ENCODE results near the gene HOMER2. TPM values are rescaled to one million over a fixed set of nuclear protein-coding genes. Genes with fewer than 3 reads are reported as not detected.

Gene HOMER2
- total and polyA plus RNA-seq, 2 donors (not counting 3 experiments of a cell fraction or from before 2014, with no cell fraction given) = 0.60 to 0.68 TPM

DNA sequence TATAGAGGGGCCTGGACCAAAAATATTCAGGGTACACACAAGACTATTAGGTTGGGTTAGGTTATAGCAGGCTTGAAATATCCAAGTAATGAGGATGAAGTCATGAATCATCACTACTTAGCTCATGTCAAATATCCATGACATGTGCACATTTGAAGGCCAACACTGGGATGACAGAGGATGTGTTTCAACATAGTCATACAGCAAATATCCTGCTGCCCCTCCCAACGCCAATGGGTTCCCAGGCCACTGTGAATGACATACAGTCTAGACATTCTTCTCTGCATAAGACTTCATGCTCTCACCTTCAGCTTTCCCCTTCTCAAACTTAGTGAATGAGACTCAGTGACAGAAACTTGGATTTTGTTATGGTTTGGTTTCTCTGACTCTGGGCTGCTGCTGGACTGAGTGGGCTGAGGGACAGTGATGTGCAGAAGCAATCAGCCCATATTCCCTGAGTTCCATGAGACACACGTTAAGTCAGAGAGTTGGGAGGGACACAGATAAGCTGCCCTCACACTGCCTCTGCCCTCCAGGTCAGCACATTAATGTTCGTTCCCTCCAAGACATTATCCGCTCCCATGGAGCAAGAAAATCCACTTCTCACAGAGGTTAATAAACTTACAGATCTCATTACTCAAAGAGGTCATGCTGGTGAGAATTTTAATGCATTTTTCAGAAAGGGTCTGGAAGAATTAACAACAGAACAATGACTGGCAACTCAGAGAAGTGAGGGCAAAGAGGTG is 15.4 kb downstream of the HOMER2 start:
- ChIA-PET CTCF (no interaction called here), POLR2A (no interaction called here)
- Histone ChIP-seq H3K27me3 (ENCODE audit: control insufficient read depth in 2 of 2, insufficient read depth in 2 of 2, low read length in 2 of 2) (no peaks in the 10 kb centered on the region), H3K4me3 (replicated peaks in 1 of 3; ENCODE audit: insufficient read depth in 1 of 3, low read depth in 1 of 3, low read length in 3 of 3) (no peak overlapping the region), H2AFZ (ENCODE audit: low read depth, low read length) (no peak overlapping the region), H3K4me1 (ENCODE audit: control insufficient read depth, extremely low read depth, insufficient read depth, low read length) (no peaks in the 10 kb centered on the region), H3K27ac (ENCODE audit: insufficient read depth, low read depth, low read length) (no peak overlapping the region), H3K9me1 (replicated peaks; ENCODE audit: control insufficient read depth, extremely low read depth, insufficient read depth, low read length) (no peaks in the 10 kb centered on the region), H3K79me2 (ENCODE audit: control insufficient read depth, insufficient read depth, low read length) (no peaks in the 10 kb centered on the region), H3K36me3 (ENCODE audit: control insufficient read depth in 2 of 2, extremely low read depth in 1 of 2, insufficient read depth in 2 of 2, low read length in 2 of 2) (no peaks in the 10 kb centered on the region), H3K9ac (replicated peaks; ENCODE audit: extremely low read depth, insufficient read depth, low read length) (no peak overlapping the region), H3K4me2 (ENCODE audit: insufficient read depth, low read length) (no peak overlapping the region), H3K9me3 (replicated peaks; ENCODE audit: control insufficient read depth, insufficient read depth, low read length) (no peaks in the 10 kb centered on the region), H4K20me1 (replicated peaks; ENCODE audit: control insufficient read depth, extremely low read depth, insufficient read depth, low read length) (no peaks in the 10 kb centered on the region)
- TF ChIP-seq POLR2AphosphoS5 (IDR thresholded peaks at IDR 0.05; ENCODE audit: insufficient read depth, low read depth, low read length) = no peak
- TF ChIP-seq, protein P1, sequence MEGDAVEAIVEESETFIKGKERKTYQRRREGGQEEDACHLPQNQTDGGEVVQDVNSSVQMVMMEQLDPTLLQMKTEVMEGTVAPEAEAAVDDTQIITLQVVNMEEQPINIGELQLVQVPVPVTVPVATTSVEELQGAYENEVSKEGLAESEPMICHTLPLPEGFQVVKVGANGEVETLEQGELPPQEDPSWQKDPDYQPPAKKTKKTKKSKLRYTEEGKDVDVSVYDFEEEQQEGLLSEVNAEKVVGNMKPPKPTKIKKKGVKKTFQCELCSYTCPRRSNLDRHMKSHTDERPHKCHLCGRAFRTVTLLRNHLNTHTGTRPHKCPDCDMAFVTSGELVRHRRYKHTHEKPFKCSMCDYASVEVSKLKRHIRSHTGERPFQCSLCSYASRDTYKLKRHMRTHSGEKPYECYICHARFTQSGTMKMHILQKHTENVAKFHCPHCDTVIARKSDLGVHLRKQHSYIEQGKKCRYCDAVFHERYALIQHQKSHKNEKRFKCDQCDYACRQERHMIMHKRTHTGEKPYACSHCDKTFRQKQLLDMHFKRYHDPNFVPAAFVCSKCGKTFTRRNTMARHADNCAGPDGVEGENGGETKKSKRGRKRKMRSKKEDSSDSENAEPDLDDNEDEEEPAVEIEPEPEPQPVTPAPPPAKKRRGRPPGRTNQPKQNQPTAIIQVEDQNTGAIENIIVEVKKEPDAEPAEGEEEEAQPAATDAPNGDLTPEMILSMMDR (IDR thresholded peaks at IDR 0.05; ENCODE audit: extremely low read depth in 1 of 2, insufficient read depth in 1 of 2, low read depth in 1 of 2, low read length in 2 of 2) = no peak
- TF ChIP-seq EZH2 (IDR thresholded peaks at IDR 0.05; ENCODE audit: borderline replicate concordance, low read depth, low read length, severe bottlenecking) = no peak
- TF ChIP-seq, protein P2, sequence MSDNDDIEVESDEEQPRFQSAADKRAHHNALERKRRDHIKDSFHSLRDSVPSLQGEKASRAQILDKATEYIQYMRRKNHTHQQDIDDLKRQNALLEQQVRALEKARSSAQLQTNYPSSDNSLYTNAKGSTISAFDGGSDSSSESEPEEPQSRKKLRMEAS (IDR thresholded peaks at IDR 0.05; ENCODE audit: insufficient read depth, insufficient read length) = no peak
- TF ChIP-seq JUN (IDR thresholded peaks at IDR 0.05; ENCODE audit: borderline replicate concordance, insufficient read depth, insufficient read length, low read depth) = no peak
- TF ChIP-seq POLR2A (IDR thresholded peaks at IDR 0.05; ENCODE audit: low read depth, low read length) = no peak
- TF ChIP-seq FOS (IDR thresholded peaks at IDR 0.05; ENCODE audit: borderline replicate concordance, insufficient read depth, low read length) = no peak
- no peak for TF ChIP-seq MYC (IDR thresholded peaks at IDR 0.05; ENCODE audit: low read depth, low read length)
- TF ChIP-seq GATA2 (IDR thresholded peaks at IDR 0.05; ENCODE audit: insufficient read depth, insufficient read length, low read depth, low read length) = no peak
- dilution Hi-C loops (cut with MboI; ENCODE audit: extremely low pct_ligation_motif_present, low sequenced_read_pairs) (no loop called here), intact Hi-C loops (cut with micrococcal nuclease) (no loop called here)
- FAIRE-seq = no peak
- BruUV-seq (replicated peaks) = no TSS peak
- no peak for DNase-seq (ENCODE audit: low read depth, low spot score)

All from endothelial cell of umbilical vein (primary cell).